Mesodermal cell (in vitro differentiated cells): Measurements from ENCODE around the gene ARNT2.

Experiments
- H3K27ac ChIP-seq: 2 replicates; pipeline ENCODE4 v1.7.0; 2013; ENCODE audit warnings: mild to moderate bottlenecking, low read depth, low read length, moderate library complexity; ENCODE audit not compliant: severe bottlenecking
- H3K36me3 ChIP-seq: 2 replicates; pipeline ENCODE4 v1.7.1; 2013; ENCODE audit warnings: mild to moderate bottlenecking, low read length, moderate library complexity; ENCODE audit not compliant: control insufficient read depth, insufficient read depth
- H3K4me1 ChIP-seq: one replicate; pipeline ENCODE4 v1.7.1; 2013; ENCODE audit warnings: mild to moderate bottlenecking, low read length; ENCODE audit not compliant: insufficient read depth, control insufficient read depth, poor library complexity, severe bottlenecking
- H3K4me3 ChIP-seq: 2 replicates; pipeline ENCODE4 v1.7.0; 2013; ENCODE audit warnings: low read length, control low read depth, mild to moderate bottlenecking; ENCODE audit not compliant: insufficient read depth, poor library complexity, severe bottlenecking; ENCODE audit errors: extremely low read depth
- H3K9me3 ChIP-seq: 2 replicates; pipeline ENCODE4 v1.7.1; 2013; ENCODE audit warnings: mild to moderate bottlenecking, low read length, moderate library complexity; ENCODE audit not compliant: control insufficient read depth
- WGBS, 2 experiments: methylation state at CpG; one replicate each; pipeline ENCODE4 v1.1.5; 2013; ENCODE audit warnings: missing lambda C conversion rate in 2 of 2; ENCODE audit not compliant: insufficient coverage in 2 of 2; 5-methylcytosine and 5-hydroxymethylcytosine counted together

ARNT2 gene

DNA sequence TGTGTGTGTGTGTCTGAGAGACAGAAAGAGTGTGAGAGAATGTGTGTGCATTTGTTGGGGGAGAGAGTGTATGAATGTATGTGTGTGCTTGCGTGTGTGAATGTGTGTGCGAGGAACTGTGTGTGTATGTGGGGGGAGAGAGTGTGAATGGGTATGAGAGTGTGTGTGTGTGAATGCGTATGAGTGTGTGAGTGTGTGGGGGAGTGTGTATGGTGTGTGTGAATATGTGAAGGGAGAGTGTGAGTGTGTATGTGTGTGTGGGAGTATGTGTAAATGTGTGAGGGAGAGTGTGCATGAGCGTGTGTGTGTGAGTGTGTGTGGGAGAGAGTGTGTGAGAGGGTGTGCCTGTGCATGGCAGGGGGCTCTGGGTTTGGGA lies 211.2 kb downstream of the ARNT2 start:
- WGBS, 2 experiments: 96 to 98% methylated on average over 4 of the region's 4 CpGs
- H3K4me1 ChIP-seq: no peaks in the 10 kb centered on the region

DNA sequence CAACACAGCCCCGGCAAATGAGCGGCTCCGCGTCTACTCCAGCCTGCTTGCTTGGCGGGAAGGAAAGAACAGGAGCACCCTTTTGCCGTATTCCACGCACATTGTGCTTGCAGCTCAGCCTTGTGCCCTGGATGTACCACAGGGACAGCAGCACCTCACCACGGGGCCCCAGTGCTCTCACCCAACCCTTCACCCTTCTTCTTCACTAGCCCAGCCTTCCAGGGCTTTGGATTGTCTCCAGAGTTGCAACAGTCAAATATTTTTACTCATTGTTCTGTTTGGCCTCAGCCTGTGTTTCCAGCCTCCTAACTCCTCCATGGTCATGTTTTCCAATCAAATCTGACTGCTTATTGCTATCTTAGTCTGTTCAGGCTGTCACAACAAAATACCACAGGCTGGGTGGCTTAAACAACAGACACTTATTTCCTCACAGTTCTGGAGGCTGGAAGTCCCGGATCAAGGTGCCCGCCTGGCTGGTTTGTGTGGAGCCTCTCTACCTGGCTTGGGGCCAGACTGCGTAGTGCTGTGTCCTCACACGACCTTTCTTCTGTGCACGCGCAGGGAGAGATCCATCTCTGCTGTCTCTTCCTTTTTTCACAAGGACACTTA lies 211.7 kb downstream of the ARNT2 start:
- H3K4me3 ChIP-seq: no peak overlapping the region
- H3K4me1 ChIP-seq: no peaks in the 10 kb centered on the region
- no peaks in the 10 kb centered on the region for H3K36me3 ChIP-seq
- peaks cover 3% of the 10 kb centered on the region for H3K9me3 ChIP-seq
- 92 to 94% methylated on average over 10 to 14 of the region's 14 CpGs for WGBS, 2 experiments
- no peak overlapping the region for H3K27ac ChIP-seq

More for the DNA sequence above, 211.2 kb downstream of the ARNT2 start:
- Histone ChIP-seq H3K4me3 (no peak overlapping the region), H3K36me3 (no peaks in the 10 kb centered on the region), H3K27ac (no peak overlapping the region), H3K9me3 (peaks cover 3% of the 10 kb centered on the region)

DNA sequence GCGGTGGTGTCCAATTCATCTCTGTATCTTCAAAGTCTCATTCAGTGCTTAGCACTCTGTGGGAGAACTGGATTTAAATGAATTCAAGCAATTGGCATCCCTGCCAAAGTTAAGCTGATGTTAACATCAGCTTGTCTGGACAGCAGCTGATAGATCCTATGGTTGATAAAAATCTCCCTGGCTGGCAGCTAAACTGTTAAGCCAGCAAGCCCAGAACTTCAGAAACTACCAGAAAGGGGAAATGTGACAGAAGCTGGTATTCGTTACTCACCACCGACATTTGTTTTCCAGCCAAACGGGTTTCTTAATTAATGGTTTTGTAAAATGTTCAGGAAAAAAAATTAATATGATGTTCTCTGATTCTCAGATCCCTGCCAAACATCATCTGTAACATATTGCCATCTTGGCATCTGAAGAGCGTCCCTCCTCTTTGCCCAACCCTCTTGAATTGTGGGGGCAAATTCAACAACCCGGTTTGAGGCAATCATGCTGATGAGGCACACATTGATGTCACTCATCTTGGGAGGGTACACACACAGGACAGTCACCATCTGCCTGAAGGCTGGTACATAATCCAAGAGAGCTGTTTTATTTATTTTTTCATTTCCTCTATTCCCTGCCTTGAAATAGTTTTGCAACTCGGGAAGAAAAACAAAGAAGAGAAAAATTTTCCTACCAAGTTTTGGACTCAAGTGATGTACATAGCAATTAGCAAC lies 214.7 kb downstream of the ARNT2 start:
- Histone ChIP-seq H3K9me3 (peaks cover 10% of the 10 kb centered on the region), H3K36me3 (no peaks in the 10 kb centered on the region), H3K4me1 (no peaks in the 10 kb centered on the region), H3K4me3 (no peak overlapping the region), H3K27ac (no peak overlapping the region)
- 95 to 100% methylated on average over 1 to 4 of the region's 7 CpGs for WGBS, 2 experiments

DNA sequence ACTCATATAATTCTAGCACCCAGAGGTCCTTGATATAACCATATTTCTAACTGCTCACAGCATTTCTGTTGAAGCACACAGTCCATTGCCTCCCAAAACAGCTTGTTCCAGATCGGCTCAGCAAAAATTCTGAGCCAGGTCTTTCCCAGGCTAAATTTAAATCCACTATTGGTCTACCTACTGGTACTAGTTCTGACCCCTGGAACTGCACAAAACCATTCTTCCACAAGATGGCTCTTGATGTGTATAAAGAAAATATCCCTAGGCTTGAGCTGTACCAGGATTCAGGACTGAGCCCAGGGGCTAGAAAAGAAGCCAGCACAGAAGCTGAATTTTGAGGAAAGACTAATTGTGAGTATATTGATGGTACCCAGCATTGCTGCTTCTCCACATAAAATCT lies 215.5 kb downstream of the ARNT2 start:
- WGBS, 2 experiments: 88 to 100% methylated on average over 1 of the region's 1 CpG
- no peak overlapping the region for H3K4me3 ChIP-seq

DNA sequence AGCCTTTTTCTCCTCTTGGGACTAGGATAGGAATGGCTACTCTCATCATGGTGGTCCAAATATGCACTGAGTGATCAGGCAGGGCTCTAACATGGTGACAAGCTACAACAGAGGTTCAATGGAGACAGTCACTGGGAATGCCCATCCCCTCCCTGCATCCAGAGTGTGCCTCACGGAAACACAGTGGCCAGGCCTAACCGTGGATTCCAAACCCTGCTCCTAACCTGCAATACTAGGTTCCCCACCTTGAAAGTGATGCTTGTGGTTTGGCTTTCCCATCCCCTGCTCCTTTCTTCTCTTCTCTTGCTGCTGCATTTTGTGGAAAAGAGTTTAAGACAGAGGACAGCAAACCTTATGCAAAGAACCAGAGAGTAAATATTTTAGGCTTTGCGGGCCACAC lies 216.0 kb downstream of the ARNT2 start:
- 100% methylated on average over 2 to 3 of the region's 3 CpGs for WGBS, 2 experiments
- H3K4me3 ChIP-seq: no peak overlapping the region
- H3K27ac ChIP-seq: no peak overlapping the region
- H3K36me3 ChIP-seq: no peaks in the 10 kb centered on the region
- peaks cover 10% of the 10 kb centered on the region for H3K9me3 ChIP-seq
- H3K4me1 ChIP-seq: no peaks in the 10 kb centered on the region

More for the DNA sequence above, 215.5 kb downstream of the ARNT2 start:
- Histone ChIP-seq H3K27ac (no peak overlapping the region), H3K4me1 (no peaks in the 10 kb centered on the region), H3K9me3 (peaks cover 10% of the 10 kb centered on the region), H3K36me3 (no peaks in the 10 kb centered on the region)

DNA sequence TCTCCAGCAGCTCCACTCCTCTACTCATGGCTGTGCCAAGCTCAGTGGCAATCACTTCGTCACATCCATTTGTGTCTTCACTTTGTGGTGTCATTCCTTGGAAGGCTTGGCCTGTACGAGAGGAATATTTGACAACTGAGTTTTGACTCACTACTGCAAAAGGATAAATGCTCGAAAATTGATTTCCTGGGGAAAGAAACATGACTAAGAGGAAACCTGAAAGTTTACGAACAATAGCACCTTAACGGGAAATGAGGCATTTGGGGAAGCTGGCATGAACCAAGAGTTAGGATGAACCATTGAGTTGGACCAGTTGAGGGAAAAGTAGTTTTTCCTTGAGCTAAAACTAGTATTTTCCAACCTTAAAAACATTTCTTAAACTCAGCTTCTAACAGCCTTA lies 216.7 kb downstream of the ARNT2 start:
- Histone ChIP-seq H3K4me1 (no peaks in the 10 kb centered on the region), H3K27ac (no peak overlapping the region), H3K36me3 (no peaks in the 10 kb centered on the region), H3K9me3 (peaks cover 10% of the 10 kb centered on the region), H3K4me3 (no peak overlapping the region)
- WGBS, 2 experiments: 85 to 90% methylated on average over 4 to 5 of the region's 5 CpGs

DNA sequence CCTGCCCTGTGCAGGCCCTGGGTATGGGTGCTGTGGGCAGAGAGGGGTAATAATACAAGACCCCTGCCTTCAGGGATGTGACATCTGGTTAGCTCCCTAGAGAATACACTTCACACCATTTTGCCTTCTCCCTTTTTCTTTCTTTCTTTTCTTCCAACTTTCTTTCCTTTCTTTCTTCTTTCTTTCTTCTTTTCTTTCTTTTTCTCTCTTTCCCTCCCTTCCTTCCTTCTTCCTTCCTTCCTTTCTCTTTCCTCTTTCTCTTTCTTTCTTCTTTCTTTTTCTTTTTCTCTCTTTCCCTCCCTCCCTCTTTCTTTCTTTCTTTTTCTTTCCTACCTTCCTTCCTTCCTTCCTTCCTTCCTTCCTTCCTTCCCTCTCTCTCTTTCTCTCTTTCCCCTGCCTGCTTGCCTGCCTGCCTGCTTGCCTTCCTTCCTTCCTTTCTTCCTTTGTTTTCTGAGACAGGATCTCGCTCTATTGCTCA lies 222.5 kb downstream of the ARNT2 start:
- H3K9me3 ChIP-seq: peaks cover 7% of the 10 kb centered on the region
- WGBS, 2 experiments: 92 to 100% methylated on average over 1 of the region's 1 CpG

DNA sequence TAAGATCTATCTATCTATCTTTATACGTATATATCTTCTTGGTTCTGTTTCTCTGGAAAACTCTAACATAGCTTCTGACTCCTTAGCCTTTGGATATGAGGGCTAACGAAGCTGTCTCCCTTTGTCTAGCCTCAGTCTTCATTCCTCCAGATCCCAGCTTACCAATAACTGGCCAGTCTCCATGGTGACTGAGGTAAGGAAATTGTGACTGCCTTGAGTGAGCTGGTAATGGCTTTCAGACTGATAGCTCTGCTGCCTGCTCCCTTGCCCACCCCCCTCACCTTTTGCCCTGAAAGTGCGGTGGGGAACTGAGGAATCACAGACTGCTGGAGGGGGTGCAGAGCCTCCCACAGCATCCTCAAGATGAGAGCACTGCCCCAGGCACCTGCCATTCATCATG lies 225.2 kb downstream of the ARNT2 start:
- no peaks in the 10 kb centered on the region for H3K9me3 ChIP-seq
- no CpG with 5 or more reads among the region's 3 CpGs for WGBS, 2 experiments
- H3K4me3 ChIP-seq: no peak overlapping the region
- H3K36me3 ChIP-seq: no peaks in the 10 kb centered on the region
- no peak overlapping the region for H3K27ac ChIP-seq
- H3K4me1 ChIP-seq: no peaks in the 10 kb centered on the region

More for the DNA sequence above, 222.5 kb downstream of the ARNT2 start:
- Histone ChIP-seq H3K36me3 (no peaks in the 10 kb centered on the region), H3K27ac (no peak overlapping the region), H3K4me1 (no peaks in the 10 kb centered on the region), H3K4me3 (no peak overlapping the region)

DNA sequence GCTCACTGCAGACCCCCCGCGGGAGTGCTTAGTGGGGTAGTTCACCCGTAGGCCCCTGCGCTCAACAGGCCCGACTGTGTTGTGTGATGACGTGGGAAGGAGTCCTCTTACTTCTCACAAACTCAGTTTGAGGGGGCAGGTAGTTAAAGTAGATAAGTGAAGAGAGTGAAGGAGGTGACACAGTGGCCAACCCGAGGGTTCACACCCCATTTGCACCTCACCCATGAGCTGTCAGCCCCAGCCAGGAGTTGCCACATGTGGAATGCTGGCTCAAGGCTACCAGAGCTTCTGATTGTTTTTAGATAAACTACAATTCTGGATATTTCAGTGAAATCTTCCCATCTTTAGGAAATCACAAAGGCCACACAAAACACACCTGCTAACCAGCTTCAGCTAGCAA lies 226.8 kb downstream of the ARNT2 start:
- H3K9me3 ChIP-seq: no peaks in the 10 kb centered on the region
- H3K27ac ChIP-seq: no peak overlapping the region
- H3K4me3 ChIP-seq: no peak overlapping the region
- H3K36me3 ChIP-seq: no peaks in the 10 kb centered on the region
- 60 to 87% methylated on average over 1 to 4 of the region's 7 CpGs for WGBS, 2 experiments
- no peaks in the 10 kb centered on the region for H3K4me1 ChIP-seq

DNA sequence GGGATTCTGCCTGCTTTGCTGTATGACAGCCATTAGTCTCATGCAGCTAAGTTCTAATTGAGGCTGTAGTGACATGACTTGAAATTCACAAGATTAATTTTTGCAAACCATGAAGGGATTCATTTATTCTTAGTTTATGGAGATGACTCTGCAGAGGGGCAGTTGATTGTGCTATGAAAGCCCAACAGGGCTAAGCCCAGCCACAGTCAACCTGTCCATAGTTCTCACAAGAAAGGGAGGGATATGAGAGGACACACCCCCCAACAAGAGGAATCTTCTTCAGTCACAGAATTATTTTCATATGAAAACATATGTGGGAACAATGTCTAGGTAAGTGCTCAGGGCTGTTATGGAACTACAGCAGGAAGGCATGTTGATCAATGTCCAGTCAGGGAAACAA lies 229.0 kb downstream of the ARNT2 start:
- H3K4me1 ChIP-seq: no peaks in the 10 kb centered on the region

DNA sequence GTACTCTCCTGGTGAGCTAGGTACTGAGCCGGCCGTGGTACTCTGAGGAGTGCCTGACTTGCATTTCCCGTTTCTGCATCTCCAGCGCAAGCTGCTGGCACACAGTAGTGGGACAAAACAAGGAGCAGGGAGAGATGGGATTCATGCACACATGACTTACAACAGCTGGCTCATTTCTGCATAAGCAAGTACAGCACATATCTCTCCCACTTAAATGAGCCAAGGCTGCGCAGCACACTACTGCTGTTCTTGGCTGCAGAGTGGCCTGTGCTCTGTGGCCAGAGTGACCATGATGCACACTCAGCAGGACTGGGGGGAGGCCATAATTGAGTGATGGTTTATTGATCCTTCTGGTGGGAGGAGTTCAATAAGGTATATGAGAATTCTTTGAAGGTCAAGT lies 231.8 kb downstream of the ARNT2 start:
- no peaks in the 10 kb centered on the region for H3K36me3 ChIP-seq
- H3K4me1 ChIP-seq: no peaks in the 10 kb centered on the region
- H3K4me3 ChIP-seq: no peak overlapping the region
- no peak overlapping the region for H3K27ac ChIP-seq
- H3K9me3 ChIP-seq: peaks cover 4% of the 10 kb centered on the region
- WGBS, 2 experiments: 92 to 100% methylated on average over 2 of the region's 5 CpGs

More for the DNA sequence above, 229.0 kb downstream of the ARNT2 start:
- Histone ChIP-seq H3K36me3 (no peaks in the 10 kb centered on the region), H3K27ac (no peak overlapping the region), H3K9me3 (no peaks in the 10 kb centered on the region), H3K4me3 (no peak overlapping the region)
